Liver (tissue), 9 donors: ENCODE measurements around the gene SYNPO. TPM values are rescaled to one million over a fixed set of nuclear protein-coding genes. Genes with fewer than 3 reads are reported as not detected.

Source experiments
- DNase-seq: peaks from one replicate; pipeline ENCODE4 v3.0.0-alpha.2; 2017; ENCODE audit warnings: low spot score
- H3K27ac ChIP-seq, 2 donors: one replicate each; pipeline ENCODE4 v1.7.0; 2013; ENCODE audit warnings: inconsistent platforms in 2 of 2, low read length in 2 of 2, control low read depth in 1 of 2, low read depth in 1 of 2, mild to moderate bottlenecking in 1 of 2
- H3K27me3 ChIP-seq, 4 donors: one replicate each; pipeline versions ENCODE4 v1.6.1 to v1.7.0; 2013; ENCODE audit warnings: low read length in 3 of 4, inconsistent platforms in 1 of 4, mild to moderate bottlenecking in 1 of 4, moderate library complexity in 1 of 4; ENCODE audit not compliant: control insufficient read depth in 4 of 4, insufficient read depth in 4 of 4
- H3K36me3 ChIP-seq, 4 donors: one replicate each; pipeline versions ENCODE4 v1.6.1 to v1.7.0; 2013; ENCODE audit warnings: low read length in 3 of 4, mild to moderate bottlenecking in 3 of 4, low read depth in 1 of 4, moderate library complexity in 1 of 4; ENCODE audit not compliant: control insufficient read depth in 4 of 4, insufficient read depth in 3 of 4
- H3K4me1 ChIP-seq, 4 donors: one replicate each; pipeline versions ENCODE4 v1.6.1 to v1.7.0; 2013; ENCODE audit warnings: low read length in 3 of 4, mild to moderate bottlenecking in 3 of 4, moderate library complexity in 1 of 4; ENCODE audit not compliant: control insufficient read depth in 4 of 4, insufficient read depth in 4 of 4
- H3K4me3 ChIP-seq, 3 donors: one replicate each; pipeline versions ENCODE4 v1.6.1 to v1.7.0; 2013; ENCODE audit warnings: low read length in 3 of 3, control low read depth in 1 of 3, low read depth in 1 of 3, mild to moderate bottlenecking in 1 of 3
- H3K9ac ChIP-seq, 2 donors: one replicate each; pipeline ENCODE4 v1.7.0; 2013; ENCODE audit warnings: low read length in 2 of 2, mild to moderate bottlenecking in 2 of 2, moderate library complexity in 2 of 2, control low read depth in 1 of 2, low read depth in 1 of 2
- H3K9me3 ChIP-seq, 4 donors: one replicate each; pipeline versions ENCODE4 v1.6.1 to v1.7.0; 2013; ENCODE audit warnings: low read length in 3 of 4; ENCODE audit not compliant: control insufficient read depth in 4 of 4
- EGR1 ChIP-seq, 2 donors: IDR thresholded peaks; 2 replicates each; pipeline ENCODE4 v1.6.1; 2016 to 2018; ENCODE audit warnings: antibody characterized with exemption in 2 of 2, low read depth in 2 of 2
- FOXA1 ChIP-seq: IDR thresholded peaks from 2 replicates; pipeline ENCODE4 v1.6.1; 2016; ENCODE audit warnings: antibody characterized with exemption
- FOXA2 ChIP-seq: IDR thresholded peaks from 2 replicates; pipeline ENCODE4 v1.6.1; 2016; ENCODE audit warnings: antibody characterized with exemption
- GABPA ChIP-seq, 2 donors: IDR thresholded peaks in 1 of 2; conservative IDR thresholded peaks in 1 of 2; 2 replicates each; pipeline ENCODE4 v1.6.1; 2016; ENCODE audit warnings: antibody characterized with exemption in 2 of 2, mild to moderate bottlenecking in 1 of 2, moderate library complexity in 1 of 2
- HNF4A ChIP-seq, 2 donors: conservative IDR thresholded peaks; 2 replicates each; pipeline ENCODE4 v1.6.1; 2016; ENCODE audit warnings: antibody characterized with exemption in 2 of 2, mild to moderate bottlenecking in 2 of 2
- HNF4G ChIP-seq: IDR thresholded peaks from 2 replicates; pipeline ENCODE4 v1.6.1; 2016; ENCODE audit warnings: antibody characterized with exemption
- JUND ChIP-seq, 2 donors: IDR thresholded peaks; 2 replicates each; pipeline ENCODE4 v1.6.1; 2016; ENCODE audit warnings: antibody characterized with exemption in 2 of 2
- NR2F2 ChIP-seq: IDR thresholded peaks from 2 replicates; pipeline ENCODE4 v1.6.1; 2016; ENCODE audit warnings: antibody characterized with exemption
- RAD21 ChIP-seq, 2 donors: IDR thresholded peaks; 2 replicates each; pipeline ENCODE4 v1.6.1; 2016; ENCODE audit warnings: antibody characterized with exemption in 2 of 2, mild to moderate bottlenecking in 2 of 2
- RXRA ChIP-seq, 2 donors: IDR thresholded peaks; 2 replicates each; pipeline ENCODE4 v1.6.1; 2017 to 2018; ENCODE audit warnings: antibody characterized with exemption in 2 of 2, mild to moderate bottlenecking in 1 of 2
- SP1 ChIP-seq: IDR thresholded peaks from 2 replicates; pipeline ENCODE4 v1.6.1; 2018; ENCODE audit warnings: antibody characterized with exemption, mild to moderate bottlenecking
- TAF1 ChIP-seq: conservative IDR thresholded peaks from 2 replicates; pipeline ENCODE4 v1.6.1; 2016; ENCODE audit warnings: antibody characterized with exemption, mild to moderate bottlenecking
- YY1 ChIP-seq: IDR thresholded peaks from 2 replicates; pipeline ENCODE4 v1.6.1; 2016; ENCODE audit warnings: antibody characterized with exemption, mild to moderate bottlenecking
- WGBS: extraction: QIAGEN DNeasy Blood & Tissue Kit; methylation state at CpG from one replicate; pipeline ENCODE4 v1.1.7; 2013; 5-methylcytosine and 5-hydroxymethylcytosine counted together
- polyA plus RNA-seq, 2 donors: library from polyadenylated mRNA; stranded (reverse) in 1 of 2; unstranded in 1 of 2; fragments of 200-250 nt in 1 of 2; fragments of >200 nt in 1 of 2; fragmentation: Nextera tagmentation in 1 of 2; extraction: Ambion mirVana in 1 of 2; gene quantifications; one replicate each; pipeline versions ENCODE4 v1.2.1 to v1.2.3, GENCODE V29; 2013 to 2015
- total RNA-seq, 2 donors: library from RNA; depleted of rRNA; stranded (reverse); fragments of >200 nt; gene quantifications; one replicate each; pipeline ENCODE4 v1.2.3, GENCODE V29; 2014
- TF ChIP-seq, protein P1 (sequence below): IDR thresholded peaks from 2 replicates; pipeline ENCODE4 v1.6.1; 2016; ENCODE audit warnings: antibody characterized with exemption
- TF ChIP-seq, protein P2 (sequence below): IDR thresholded peaks from 2 replicates; pipeline ENCODE4 v1.6.1; 2016; ENCODE audit warnings: antibody characterized with exemption, mild to moderate bottlenecking
- TF ChIP-seq, protein P3 (sequence below): fragments of 150-350 bp; IDR thresholded peaks from 2 replicates; pipeline ENCODE4 v1.5.1; 2017; ENCODE audit warnings: improper control_type of control experiment, low read depth, low read length; ENCODE audit not compliant: missing input control
- TF ChIP-seq, protein P4 (sequence below): IDR thresholded peaks from 2 replicates; pipeline ENCODE4 v1.6.1; 2016; ENCODE audit warnings: antibody characterized with exemption
- TF ChIP-seq, protein P5 (sequence below): IDR thresholded peaks from 2 replicates; pipeline ENCODE4 v1.6.1; 2016; ENCODE audit warnings: antibody characterized with exemption
- donor health status: healthy.
- donor health status: healthy.
- donor health status: healthy.
- donor health status: healthy.
- donor health status: healthy.

SYNPO gene, protein sequence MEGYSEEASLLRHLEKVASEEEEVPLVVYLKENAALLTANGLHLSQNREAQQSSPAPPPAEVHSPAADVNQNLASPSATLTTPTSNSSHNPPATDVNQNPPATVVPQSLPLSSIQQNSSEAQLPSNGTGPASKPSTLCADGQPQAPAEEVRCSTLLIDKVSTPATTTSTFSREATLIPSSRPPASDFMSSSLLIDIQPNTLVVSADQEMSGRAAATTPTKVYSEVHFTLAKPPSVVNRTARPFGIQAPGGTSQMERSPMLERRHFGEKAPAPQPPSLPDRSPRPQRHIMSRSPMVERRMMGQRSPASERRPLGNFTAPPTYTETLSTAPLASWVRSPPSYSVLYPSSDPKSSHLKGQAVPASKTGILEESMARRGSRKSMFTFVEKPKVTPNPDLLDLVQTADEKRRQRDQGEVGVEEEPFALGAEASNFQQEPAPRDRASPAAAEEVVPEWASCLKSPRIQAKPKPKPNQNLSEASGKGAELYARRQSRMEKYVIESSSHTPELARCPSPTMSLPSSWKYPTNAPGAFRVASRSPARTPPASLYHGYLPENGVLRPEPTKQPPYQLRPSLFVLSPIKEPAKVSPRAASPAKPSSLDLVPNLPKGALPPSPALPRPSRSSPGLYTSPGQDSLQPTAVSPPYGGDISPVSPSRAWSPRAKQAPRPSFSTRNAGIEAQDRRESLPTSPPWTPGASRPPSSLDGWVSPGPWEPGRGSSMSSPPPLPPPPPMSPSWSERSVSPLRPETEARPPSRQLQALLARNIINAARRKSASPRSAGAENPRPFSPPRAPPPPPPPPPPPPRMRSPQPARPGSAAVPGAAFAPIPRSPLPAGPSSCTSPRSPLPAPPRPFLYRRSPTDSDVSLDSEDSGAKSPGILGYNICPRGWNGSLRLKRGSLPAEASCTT
- total RNA-seq (10 to 100 TPM in 1 of 2 donors, 1 to 10 TPM in 1; 1.1 to 17.5 TPM), polyA plus RNA-seq (10 to 100 TPM in 1 of 2 donors, 1 to 10 TPM in 1; 3.9 to 36.6 TPM)

DNA sequence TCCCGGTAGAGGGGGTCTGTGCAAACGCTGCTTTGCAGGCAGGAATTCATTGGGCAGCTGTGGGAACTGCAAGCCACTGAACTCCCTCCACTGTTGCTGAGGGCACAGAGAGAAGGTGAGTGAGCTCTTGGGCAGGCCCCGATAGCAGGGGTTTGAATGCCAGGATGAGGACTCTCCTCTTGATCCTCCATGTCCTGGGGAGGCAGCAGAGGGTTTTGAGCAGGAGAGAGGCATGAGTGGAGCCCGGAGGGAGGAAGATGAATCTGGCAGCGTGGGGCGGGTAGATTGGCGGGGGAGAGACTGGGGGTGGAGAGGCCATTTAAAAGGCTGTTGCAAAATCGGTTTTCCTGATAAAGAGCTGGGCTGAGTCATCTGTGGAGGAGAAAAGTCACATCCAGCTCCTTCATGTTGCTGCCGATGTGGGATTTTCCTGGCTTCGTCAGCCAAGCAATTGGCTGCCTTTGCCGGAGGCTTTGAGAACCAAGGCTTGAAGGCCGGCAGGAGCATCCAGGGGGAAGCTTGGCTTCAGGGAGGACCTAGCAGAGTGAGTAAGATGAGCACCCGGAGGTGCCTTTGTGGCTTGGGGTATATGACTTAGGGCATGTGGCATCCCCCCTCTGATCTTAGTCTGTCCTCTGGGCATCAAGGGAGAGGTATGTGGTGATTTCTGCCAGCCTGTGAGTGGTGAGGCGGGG lies at the start of gene SYNPO:
Gene SYNPO, plus strand, starts transcription at position 350 of the 695 bp plus-strand sequence. CDS start 7,616 bp downstream, outside the sequence.
- Histone ChIP-seq H3K9ac (peak within 1 kb of the TSS; percentile 83 to 85), H3K27ac (peak within 1 kb of the TSS; percentile 83 to 99), H3K27me3 (no peaks in the 10 kb centered on the region), H3K9me3 (no peaks in the 10 kb centered on the region), H3K36me3 (no peaks in the 10 kb centered on the region), H3K4me3 (peak within 1 kb of the TSS; percentile 58 to 96 (median 81)), H3K4me1 (peaks cover 28 to 88% (median 82%) of the 10 kb centered on the region in 4 donors)
- TF ChIP-seq JUND (IDR thresholded peaks at IDR 0.05) = peak; percentile 86 to 94
- TF ChIP-seq, protein P1, sequence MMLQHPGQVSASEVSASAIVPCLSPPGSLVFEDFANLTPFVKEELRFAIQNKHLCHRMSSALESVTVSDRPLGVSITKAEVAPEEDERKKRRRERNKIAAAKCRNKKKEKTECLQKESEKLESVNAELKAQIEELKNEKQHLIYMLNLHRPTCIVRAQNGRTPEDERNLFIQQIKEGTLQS = peak; percentile 76
- peak; percentile 33 to 40 for TF ChIP-seq RAD21 (IDR thresholded peaks at IDR 0.05)
- TF ChIP-seq TAF1 = no peak
- TF ChIP-seq, protein P2, sequence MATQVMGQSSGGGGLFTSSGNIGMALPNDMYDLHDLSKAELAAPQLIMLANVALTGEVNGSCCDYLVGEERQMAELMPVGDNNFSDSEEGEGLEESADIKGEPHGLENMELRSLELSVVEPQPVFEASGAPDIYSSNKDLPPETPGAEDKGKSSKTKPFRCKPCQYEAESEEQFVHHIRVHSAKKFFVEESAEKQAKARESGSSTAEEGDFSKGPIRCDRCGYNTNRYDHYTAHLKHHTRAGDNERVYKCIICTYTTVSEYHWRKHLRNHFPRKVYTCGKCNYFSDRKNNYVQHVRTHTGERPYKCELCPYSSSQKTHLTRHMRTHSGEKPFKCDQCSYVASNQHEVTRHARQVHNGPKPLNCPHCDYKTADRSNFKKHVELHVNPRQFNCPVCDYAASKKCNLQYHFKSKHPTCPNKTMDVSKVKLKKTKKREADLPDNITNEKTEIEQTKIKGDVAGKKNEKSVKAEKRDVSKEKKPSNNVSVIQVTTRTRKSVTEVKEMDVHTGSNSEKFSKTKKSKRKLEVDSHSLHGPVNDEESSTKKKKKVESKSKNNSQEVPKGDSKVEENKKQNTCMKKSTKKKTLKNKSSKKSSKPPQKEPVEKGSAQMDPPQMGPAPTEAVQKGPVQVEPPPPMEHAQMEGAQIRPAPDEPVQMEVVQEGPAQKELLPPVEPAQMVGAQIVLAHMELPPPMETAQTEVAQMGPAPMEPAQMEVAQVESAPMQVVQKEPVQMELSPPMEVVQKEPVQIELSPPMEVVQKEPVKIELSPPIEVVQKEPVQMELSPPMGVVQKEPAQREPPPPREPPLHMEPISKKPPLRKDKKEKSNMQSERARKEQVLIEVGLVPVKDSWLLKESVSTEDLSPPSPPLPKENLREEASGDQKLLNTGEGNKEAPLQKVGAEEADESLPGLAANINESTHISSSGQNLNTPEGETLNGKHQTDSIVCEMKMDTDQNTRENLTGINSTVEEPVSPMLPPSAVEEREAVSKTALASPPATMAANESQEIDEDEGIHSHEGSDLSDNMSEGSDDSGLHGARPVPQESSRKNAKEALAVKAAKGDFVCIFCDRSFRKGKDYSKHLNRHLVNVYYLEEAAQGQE = peak; percentile 77
- TF ChIP-seq, protein P3, sequence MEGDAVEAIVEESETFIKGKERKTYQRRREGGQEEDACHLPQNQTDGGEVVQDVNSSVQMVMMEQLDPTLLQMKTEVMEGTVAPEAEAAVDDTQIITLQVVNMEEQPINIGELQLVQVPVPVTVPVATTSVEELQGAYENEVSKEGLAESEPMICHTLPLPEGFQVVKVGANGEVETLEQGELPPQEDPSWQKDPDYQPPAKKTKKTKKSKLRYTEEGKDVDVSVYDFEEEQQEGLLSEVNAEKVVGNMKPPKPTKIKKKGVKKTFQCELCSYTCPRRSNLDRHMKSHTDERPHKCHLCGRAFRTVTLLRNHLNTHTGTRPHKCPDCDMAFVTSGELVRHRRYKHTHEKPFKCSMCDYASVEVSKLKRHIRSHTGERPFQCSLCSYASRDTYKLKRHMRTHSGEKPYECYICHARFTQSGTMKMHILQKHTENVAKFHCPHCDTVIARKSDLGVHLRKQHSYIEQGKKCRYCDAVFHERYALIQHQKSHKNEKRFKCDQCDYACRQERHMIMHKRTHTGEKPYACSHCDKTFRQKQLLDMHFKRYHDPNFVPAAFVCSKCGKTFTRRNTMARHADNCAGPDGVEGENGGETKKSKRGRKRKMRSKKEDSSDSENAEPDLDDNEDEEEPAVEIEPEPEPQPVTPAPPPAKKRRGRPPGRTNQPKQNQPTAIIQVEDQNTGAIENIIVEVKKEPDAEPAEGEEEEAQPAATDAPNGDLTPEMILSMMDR = no peak
- no peak for TF ChIP-seq HNF4G
- TF ChIP-seq FOXA1 = no peak
- TF ChIP-seq YY1 = peak; percentile 91
- peak; percentile 74 for TF ChIP-seq NR2F2
- no peak for TF ChIP-seq FOXA2
- TF ChIP-seq, protein P4, sequence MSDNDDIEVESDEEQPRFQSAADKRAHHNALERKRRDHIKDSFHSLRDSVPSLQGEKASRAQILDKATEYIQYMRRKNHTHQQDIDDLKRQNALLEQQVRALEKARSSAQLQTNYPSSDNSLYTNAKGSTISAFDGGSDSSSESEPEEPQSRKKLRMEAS = peak; percentile 55
- peak; percentile 43 to 74 for TF ChIP-seq RXRA (IDR thresholded peaks at IDR 0.05)
- TF ChIP-seq SP1 = peak; percentile 37
- TF ChIP-seq HNF4A (conservative IDR thresholded peaks at IDR 0.05) = peak in 1 of 2 donors; percentile 54
- peak in 1 of 2 donors; percentile 59 for TF ChIP-seq EGR1 (IDR thresholded peaks at IDR 0.05; ENCODE audit: low read depth in 2 of 2)
- TF ChIP-seq, protein P5, sequence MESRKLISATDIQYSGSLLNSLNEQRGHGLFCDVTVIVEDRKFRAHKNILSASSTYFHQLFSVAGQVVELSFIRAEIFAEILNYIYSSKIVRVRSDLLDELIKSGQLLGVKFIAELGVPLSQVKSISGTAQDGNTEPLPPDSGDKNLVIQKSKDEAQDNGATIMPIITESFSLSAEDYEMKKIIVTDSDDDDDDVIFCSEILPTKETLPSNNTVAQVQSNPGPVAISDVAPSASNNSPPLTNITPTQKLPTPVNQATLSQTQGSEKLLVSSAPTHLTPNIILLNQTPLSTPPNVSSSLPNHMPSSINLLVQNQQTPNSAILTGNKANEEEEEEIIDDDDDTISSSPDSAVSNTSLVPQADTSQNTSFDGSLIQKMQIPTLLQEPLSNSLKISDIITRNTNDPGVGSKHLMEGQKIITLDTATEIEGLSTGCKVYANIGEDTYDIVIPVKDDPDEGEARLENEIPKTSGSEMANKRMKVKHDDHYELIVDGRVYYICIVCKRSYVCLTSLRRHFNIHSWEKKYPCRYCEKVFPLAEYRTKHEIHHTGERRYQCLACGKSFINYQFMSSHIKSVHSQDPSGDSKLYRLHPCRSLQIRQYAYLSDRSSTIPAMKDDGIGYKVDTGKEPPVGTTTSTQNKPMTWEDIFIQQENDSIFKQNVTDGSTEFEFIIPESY = no peak
- TF ChIP-seq GABPA (IDR thresholded peaks at IDR 0.05 in 1 of 2, conservative IDR thresholded peaks at IDR 0.05 in 1 of 2) = peak in 1 of 2 donors; percentile 29
- DNase-seq = no peak
- WGBS = 24% methylated on average over 14 of the region's 14 CpGs
